Suprapubic skin (tissue), 4 donors: Measurements from ENCODE around the gene MAP7D2.

ENCODE experiments used
- EP300 ChIP-seq: sonication (generic); formaldehyde crosslinking; IDR thresholded peaks from one replicate; pipeline ENCODE4 v1.6.1; 2017; ENCODE audit warnings: antibody characterized with exemption
- POLR2A ChIP-seq, 2 donors: fragments of 450-650 bp; IDR thresholded peaks; one replicate each; pipeline ENCODE4 v1.6.1; 2017; ENCODE audit warnings: antibody characterized with exemption in 2 of 2, mild to moderate bottlenecking in 2 of 2, moderate library complexity in 2 of 2
- POLR2AphosphoS5 ChIP-seq, 3 donors: sonication (generic); formaldehyde crosslinking; IDR thresholded peaks; one replicate each; pipeline ENCODE4 v1.6.1; 2017; ENCODE audit warnings: antibody characterized with exemption in 3 of 3
- TF ChIP-seq, protein P1 (sequence below), 2 donors: fragments of 200-600 bp in 1 of 2; fragments of 450-650 bp in 1 of 2; sonication (generic) in 1 of 2; IDR thresholded peaks; one replicate each; pipeline ENCODE4 v1.5.1; 2016 to 2019; ENCODE audit warnings: antibody characterized with exemption in 2 of 2, mild to moderate bottlenecking in 1 of 2, moderate library complexity in 1 of 2

GRCh38 chrX:20132666-20133065, 16.0 kb upstream of the MAP7D2 start:
- TF ChIP-seq POLR2A (IDR thresholded peaks at IDR 0.05) = no peak
- no peak for TF ChIP-seq POLR2AphosphoS5 (IDR thresholded peaks at IDR 0.05)
- TF ChIP-seq, protein P1, sequence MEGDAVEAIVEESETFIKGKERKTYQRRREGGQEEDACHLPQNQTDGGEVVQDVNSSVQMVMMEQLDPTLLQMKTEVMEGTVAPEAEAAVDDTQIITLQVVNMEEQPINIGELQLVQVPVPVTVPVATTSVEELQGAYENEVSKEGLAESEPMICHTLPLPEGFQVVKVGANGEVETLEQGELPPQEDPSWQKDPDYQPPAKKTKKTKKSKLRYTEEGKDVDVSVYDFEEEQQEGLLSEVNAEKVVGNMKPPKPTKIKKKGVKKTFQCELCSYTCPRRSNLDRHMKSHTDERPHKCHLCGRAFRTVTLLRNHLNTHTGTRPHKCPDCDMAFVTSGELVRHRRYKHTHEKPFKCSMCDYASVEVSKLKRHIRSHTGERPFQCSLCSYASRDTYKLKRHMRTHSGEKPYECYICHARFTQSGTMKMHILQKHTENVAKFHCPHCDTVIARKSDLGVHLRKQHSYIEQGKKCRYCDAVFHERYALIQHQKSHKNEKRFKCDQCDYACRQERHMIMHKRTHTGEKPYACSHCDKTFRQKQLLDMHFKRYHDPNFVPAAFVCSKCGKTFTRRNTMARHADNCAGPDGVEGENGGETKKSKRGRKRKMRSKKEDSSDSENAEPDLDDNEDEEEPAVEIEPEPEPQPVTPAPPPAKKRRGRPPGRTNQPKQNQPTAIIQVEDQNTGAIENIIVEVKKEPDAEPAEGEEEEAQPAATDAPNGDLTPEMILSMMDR (IDR thresholded peaks at IDR 0.05) = no peak
- no peak for TF ChIP-seq EP300
